GM18508 (cell line): Measurements from ENCODE around the gene RASGRP4.
"Not testable (repeated sequence)": the region's sequence is repeated elsewhere in the genome, so short reads cannot be mapped to it uniquely, and the experiment has no call there.

Source experiments
- ATAC-seq: cut with Tn5 transposase; IDR thresholded peaks from one replicate; pipeline ENCODE4 v1.9.1; 2021; ENCODE audit warnings: moderate number of reproducible peaks; ENCODE audit not compliant: insufficient read depth, unreplicated experiment

The RASGRP4 gene

GRCh38 chr19:38425810-38426466 is at the start of gene RASGRP4:
RASGRP4 (minus strand) TSS chr19:38426219; CDS start chr19:38426091, 128 bp downstream.
- ATAC-seq, result no peak

GRCh38 chr19:38475176-38475575 is 49.2 kb upstream of the RASGRP4 start:
- no peak for ATAC-seq

- no peak for ATAC-seq
Measured at GRCh38 chr19:38473201-38473600, 47.2 kb upstream of the RASGRP4 start.

GRCh38 chr19:38472725-38473124 is 46.7 kb upstream of the RASGRP4 start:
- ATAC-seq, result not testable (repeated sequence)

GRCh38 chr19:38470788-38471480 is 44.9 kb upstream of the RASGRP4 start:
- ATAC-seq, result no peak

- no peak for ATAC-seq
Measured at GRCh38 chr19:38469151-38469550, 43.1 kb upstream of the RASGRP4 start.

GRCh38 chr19:38467541-38468525 is 41.8 kb upstream of the RASGRP4 start:
- no peak for ATAC-seq

- ATAC-seq, result no peak
Measured at GRCh38 chr19:38466050-38466449, 40.0 kb upstream of the RASGRP4 start.

GRCh38 chr19:38464421-38465082 is 38.5 kb upstream of the RASGRP4 start:
- ATAC-seq, result no peak

- no peak for ATAC-seq
Measured at GRCh38 chr19:38463365-38463764, 37.3 kb upstream of the RASGRP4 start.

GRCh38 chr19:38458991-38459390 is 33.0 kb upstream of the RASGRP4 start:
- ATAC-seq, result no peak

- ATAC-seq, result no peak
Measured at GRCh38 chr19:38457690-38458405, 31.8 kb upstream of the RASGRP4 start.

GRCh38 chr19:38457202-38457601 is 31.2 kb upstream of the RASGRP4 start:
- no peak for ATAC-seq

- no peak for ATAC-seq
Measured at GRCh38 chr19:38455031-38455430, 29.0 kb upstream of the RASGRP4 start.

- no peak for ATAC-seq
Measured at GRCh38 chr19:38453596-38453995, 27.6 kb upstream of the RASGRP4 start.

- no peak for ATAC-seq
Measured at GRCh38 chr19:38452430-38453366, 26.7 kb upstream of the RASGRP4 start.

GRCh38 chr19:38451629-38452028 is 25.6 kb upstream of the RASGRP4 start:
- ATAC-seq, result no peak

GRCh38 chr19:38451036-38451435 is 25.0 kb upstream of the RASGRP4 start:
- ATAC-seq, result no peak

GRCh38 chr19:38449518-38449917 is 23.5 kb upstream of the RASGRP4 start:
- no peak for ATAC-seq
